GM18505 (cell line): Measurements from ENCODE around the gene BICRA.
"Not testable (repeated sequence)": the region's sequence is repeated elsewhere in the genome, so short reads cannot be mapped to it uniquely, and the experiment has no call there.

Experiments
- ATAC-seq: cut with Tn5 transposase; IDR thresholded peaks from one replicate; pipeline ENCODE4 v1.9.1; 2021; ENCODE audit not compliant: unreplicated experiment
- POLR2A ChIP-seq: IDR thresholded peaks from 4 replicates; pipeline ENCODE4 v1.6.1; 2011; ENCODE audit warnings: borderline replicate concordance; ENCODE audit not compliant: insufficient read depth, insufficient read length; ENCODE audit errors: extremely low read depth

Gene BICRA

GRCh38 chr19:47700934-47701716 is 92.2 kb downstream of the BICRA start:
- no peak for ATAC-seq
- TF ChIP-seq POLR2A, result no peak

DNA sequence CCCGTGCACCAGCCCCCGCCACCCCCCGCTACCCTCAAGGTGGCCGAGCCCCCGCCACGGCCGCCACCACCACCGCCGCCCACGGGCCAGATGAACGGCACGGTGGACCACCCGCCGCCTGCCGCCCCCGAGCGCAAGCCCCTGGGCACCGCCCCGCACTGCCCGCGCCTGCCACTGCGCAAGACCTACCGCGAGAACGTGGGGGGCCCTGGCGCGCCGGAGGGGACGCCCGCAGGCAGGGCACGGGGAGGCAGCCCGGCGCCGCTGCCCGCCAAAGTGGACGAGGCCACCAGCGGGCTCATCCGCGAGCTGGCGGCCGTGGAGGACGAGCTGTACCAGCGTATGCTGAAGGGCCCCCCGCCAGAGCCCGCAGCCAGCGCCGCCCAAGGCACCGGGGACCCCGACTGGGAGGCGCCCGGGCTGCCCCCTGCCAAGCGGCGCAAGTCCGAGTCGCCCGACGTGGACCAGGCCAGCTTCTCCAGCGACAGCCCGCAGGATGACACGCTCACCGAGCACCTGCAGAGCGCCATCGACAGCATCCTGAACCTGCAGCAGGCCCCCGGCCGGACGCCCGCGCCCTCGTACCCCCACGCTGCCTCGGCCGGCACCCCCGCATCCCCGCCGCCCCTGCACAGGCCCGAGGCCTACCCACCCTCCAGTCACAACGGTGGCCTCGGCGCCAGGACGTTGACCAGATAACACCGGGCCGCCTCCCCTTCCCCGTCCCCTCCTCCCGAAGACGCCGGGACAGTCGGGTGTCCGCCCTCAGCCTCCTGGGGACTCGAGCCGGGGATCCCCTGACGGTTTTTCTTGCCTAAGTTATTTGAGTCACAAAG is 93.0 kb downstream of the BICRA start:
- no peak for TF ChIP-seq POLR2A
- ATAC-seq, result no peak

GRCh38 chr19:47702671-47703070 is 93.7 kb downstream of the BICRA start:
- ATAC-seq, result no peak
- no peak for TF ChIP-seq POLR2A

GRCh38 chr19:47703301-47703700 is 94.4 kb downstream of the BICRA start:
- no peak for TF ChIP-seq POLR2A
- ATAC-seq, result no peak

GRCh38 chr19:47704024-47704423 is 95.1 kb downstream of the BICRA start:
- ATAC-seq, result no peak
- no peak for TF ChIP-seq POLR2A

- no peak for ATAC-seq
- no peak for TF ChIP-seq POLR2A
These were observed 95.7 kb downstream of the BICRA start for GRCh38 chr19:47704656-47705055.

- TF ChIP-seq POLR2A, result no peak
- no peak for ATAC-seq
These were observed 98.4 kb downstream of the BICRA start for GRCh38 chr19:47707135-47707925.

GRCh38 chr19:47711652-47712242 is 102.8 kb downstream of the BICRA start:
- no peak for ATAC-seq
- no peak for TF ChIP-seq POLR2A

GRCh38 chr19:47713046-47714021 is 104.4 kb downstream of the BICRA start, which contains the start of gene EHD2:
Gene EHD2 (plus strand): TSS chr19:47713422. CDS start chr19:47716613, 3,191 bp downstream.
- no peak for ATAC-seq
- TF ChIP-seq POLR2A, result no peak

GRCh38 chr19:47714339-47714738 is 105.4 kb downstream of the BICRA start:
- ATAC-seq, result no peak
- no peak for TF ChIP-seq POLR2A

GRCh38 chr19:47714855-47715254 is 105.9 kb downstream of the BICRA start:
- not testable (repeated sequence) for ATAC-seq
